ENCODE measurements around the gene APOBEC3G. TPM values are rescaled to one million over a fixed set of nuclear protein-coding genes. Genes with fewer than 3 reads are reported as not detected.

Gene APOBEC3G
- total and polyA plus RNA-seq, 7 donors: 3.0 to 21.4 (median 11.1) TPM

DNA sequence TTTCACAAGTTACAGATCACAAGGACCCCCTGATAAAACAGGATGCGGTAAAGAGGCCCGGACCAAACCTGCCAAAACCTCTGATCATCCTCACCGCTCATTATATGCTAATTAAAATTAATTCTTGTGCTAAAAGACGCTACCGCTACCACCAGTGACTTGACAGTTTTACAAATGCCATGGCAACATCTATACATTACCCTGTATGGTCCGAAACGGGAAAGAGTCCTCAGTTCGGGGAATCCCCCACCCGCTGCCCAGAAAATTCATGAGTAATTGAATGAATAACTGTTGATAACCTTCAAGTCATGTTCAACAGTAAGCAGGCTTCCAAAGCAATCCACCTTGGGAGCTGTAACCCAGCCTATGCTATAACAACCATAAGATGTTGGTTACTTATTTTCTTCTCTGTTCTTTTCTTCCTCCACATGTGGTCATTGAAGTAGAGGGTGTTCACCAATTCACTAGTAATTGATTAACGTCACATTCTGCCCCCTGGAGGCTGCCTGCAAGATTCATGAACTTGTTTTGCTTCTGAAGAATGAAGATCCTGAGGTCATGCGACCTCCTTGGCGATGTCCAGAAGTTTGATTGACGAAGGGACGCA lies 40.6 kb downstream of the APOBEC3G start:
- Histone ChIP-seq H3K36me3 (no peaks in the 10 kb centered on the region), H3K9me3 (no peaks in the 10 kb centered on the region), H3K27me3 (peaks cover 0 to 29% (median 0%) of the 10 kb centered on the region in 3 donors), H3K27ac (no peak overlapping the region), H3K4me3 (no peak overlapping the region), H3K4me1 (no peaks in the 10 kb centered on the region)
- no peak for TF ChIP-seq POLR2A (IDR thresholded peaks at IDR 0.05)
- TF ChIP-seq, protein P1, sequence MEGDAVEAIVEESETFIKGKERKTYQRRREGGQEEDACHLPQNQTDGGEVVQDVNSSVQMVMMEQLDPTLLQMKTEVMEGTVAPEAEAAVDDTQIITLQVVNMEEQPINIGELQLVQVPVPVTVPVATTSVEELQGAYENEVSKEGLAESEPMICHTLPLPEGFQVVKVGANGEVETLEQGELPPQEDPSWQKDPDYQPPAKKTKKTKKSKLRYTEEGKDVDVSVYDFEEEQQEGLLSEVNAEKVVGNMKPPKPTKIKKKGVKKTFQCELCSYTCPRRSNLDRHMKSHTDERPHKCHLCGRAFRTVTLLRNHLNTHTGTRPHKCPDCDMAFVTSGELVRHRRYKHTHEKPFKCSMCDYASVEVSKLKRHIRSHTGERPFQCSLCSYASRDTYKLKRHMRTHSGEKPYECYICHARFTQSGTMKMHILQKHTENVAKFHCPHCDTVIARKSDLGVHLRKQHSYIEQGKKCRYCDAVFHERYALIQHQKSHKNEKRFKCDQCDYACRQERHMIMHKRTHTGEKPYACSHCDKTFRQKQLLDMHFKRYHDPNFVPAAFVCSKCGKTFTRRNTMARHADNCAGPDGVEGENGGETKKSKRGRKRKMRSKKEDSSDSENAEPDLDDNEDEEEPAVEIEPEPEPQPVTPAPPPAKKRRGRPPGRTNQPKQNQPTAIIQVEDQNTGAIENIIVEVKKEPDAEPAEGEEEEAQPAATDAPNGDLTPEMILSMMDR (IDR thresholded peaks at IDR 0.05): peak in 1 of 4 experiments; percentile 9
- TF ChIP-seq EP300 (IDR thresholded peaks at IDR 0.05): no peak
- no peak for TF ChIP-seq POLR2AphosphoS5 (IDR thresholded peaks at IDR 0.05)
- DNase-seq: peak; percentile 56
- intact Hi-C loops (cut with DNase I): no loop called here
- WGBS, 2 donors: 38 to 51% methylated on average over 14 of the region's 14 CpGs

DNA sequence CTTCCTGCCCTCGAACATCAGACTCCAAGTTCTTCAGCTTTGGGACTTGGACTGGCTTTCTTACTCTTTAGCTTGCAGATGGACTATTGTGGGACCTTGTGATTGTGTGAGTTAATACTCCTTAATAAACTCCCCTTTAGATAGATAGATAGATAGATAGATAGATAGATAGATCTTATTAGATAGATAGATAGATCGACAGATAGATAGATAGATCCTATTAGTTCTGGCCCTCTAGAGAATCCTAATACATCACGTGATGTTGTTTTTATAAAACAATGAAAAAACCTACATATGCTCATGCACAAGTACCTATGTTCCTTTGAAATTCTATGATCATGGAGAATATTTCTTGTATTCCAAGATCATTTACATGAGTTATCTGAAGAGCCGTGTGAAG lies 43.9 kb downstream of the APOBEC3G start:
- Histone ChIP-seq H3K4me1 (peaks cover 0 to 8% (median 4%) of the 10 kb centered on the region in 4 donors), H3K4me3 (no peak overlapping the region), H3K27me3 (peaks cover 0 to 8% (median 0%) of the 10 kb centered on the region in 3 donors), H3K9me3 (no peaks in the 10 kb centered on the region), H3K27ac (no peak overlapping the region), H3K36me3 (no peaks in the 10 kb centered on the region)
- TF ChIP-seq POLR2A (IDR thresholded peaks at IDR 0.05) (no peak), POLR2AphosphoS5 (IDR thresholded peaks at IDR 0.05) (no peak), EP300 (IDR thresholded peaks at IDR 0.05) (no peak)
- TF ChIP-seq, protein P1 (IDR thresholded peaks at IDR 0.05): no peak
- intact Hi-C loops (cut with DNase I): loop anchor here (5.0 kb wide), 1 partner anchor 114 kb away; no protein-coding TSS in a partner anchor
- 85 to 93% methylated on average over 4 of the region's 4 CpGs for WGBS, 2 donors
- no peak for DNase-seq

DNA sequence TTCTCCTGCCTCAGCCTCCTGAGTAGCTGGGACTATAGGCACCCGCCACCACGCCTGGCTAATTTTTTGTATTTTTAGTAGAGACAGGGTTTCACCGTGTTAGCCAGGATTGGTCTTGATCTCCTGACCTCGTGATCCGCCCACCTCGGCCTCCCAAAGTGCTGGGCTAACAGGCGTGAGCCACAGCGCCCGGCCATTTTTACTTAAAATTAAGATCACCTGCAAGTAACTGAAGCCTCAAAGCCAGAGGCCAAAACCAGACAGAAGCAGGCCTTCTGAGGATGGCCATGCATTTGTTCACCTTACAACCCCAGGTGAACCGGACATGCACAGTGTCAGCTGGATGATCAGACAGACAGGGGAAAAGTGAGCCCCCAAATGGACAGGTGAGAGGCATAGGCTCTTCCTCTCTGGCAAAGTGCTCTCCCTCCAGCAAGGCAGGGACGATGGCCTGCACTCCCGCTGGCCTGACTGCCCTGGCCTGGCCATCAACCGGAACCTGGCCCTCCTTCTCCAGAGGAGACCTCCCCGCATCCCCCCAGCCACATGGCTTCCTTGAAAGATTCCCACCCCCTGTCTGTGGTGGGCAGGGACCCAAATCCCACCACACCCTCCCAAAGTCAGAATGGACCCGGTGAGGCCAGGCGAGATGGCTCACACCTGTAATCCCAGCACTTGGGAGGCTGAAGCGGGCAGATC lies 45.8 kb downstream of the APOBEC3G start:
- no peak overlapping the region for H3K4me3 ChIP-seq
- 94 to 96% methylated on average over 17 of the region's 17 CpGs for WGBS, 2 donors
- no peak overlapping the region for H3K27ac ChIP-seq
- no peaks in the 10 kb centered on the region for H3K36me3 ChIP-seq
- peak; percentile 58 for DNase-seq
- no peaks in the 10 kb centered on the region for H3K27me3 ChIP-seq
- intact Hi-C loops (cut with DNase I): loop anchor here (5.0 kb wide), 1 partner anchor 116 kb away; no protein-coding TSS in a partner anchor
- TF ChIP-seq, protein P1 (IDR thresholded peaks at IDR 0.05): no peak
- TF ChIP-seq POLR2AphosphoS5 (IDR thresholded peaks at IDR 0.05) (no peak), POLR2A (IDR thresholded peaks at IDR 0.05) (no peak), EP300 (IDR thresholded peaks at IDR 0.05) (no peak)
- H3K9me3 ChIP-seq: no peaks in the 10 kb centered on the region
- H3K4me1 ChIP-seq: peaks cover 0 to 8% (median 4%) of the 10 kb centered on the region in 4 donors

DNA sequence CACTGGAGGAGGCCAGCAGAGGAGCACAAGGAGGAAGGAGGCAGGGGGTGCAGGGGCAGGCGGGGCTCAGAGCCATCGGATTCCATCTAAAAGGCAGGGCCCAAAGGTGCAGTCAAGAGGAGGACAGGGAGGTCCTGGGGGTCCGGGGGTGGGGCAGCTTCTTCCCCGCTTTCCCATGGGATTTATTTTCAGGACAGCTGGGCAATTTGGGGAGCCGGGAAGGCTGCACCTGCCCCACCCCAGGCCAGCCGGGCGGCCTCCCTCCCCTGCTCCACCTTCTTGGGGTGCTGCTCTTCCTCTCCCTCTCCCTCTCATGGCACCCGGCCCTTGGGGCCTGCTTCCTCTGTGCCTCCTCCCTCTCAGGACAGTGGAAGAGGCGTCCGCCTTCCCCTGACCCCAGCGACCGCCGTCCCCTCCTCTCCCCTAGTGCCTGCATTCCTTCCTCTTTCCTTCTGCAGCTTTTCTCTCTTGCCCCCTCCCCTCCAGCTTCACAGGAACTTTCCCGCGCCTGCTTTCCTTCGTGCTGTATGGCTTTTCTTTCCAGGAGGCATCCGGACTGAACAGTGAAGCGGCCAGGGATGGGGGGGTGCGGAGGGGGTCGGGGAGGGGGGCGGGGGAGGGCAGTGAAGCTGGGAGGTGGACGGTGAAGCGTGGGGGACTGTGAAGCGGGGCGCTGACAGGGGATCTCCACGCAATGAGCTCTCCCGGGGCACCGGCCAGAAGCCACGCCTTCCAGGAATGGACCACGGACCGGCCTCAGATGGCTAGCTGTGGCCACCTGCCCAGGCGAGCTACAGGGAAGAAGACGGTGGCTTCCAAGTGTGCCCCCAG lies 46.9 kb downstream of the APOBEC3G start:
- 39 to 52% methylated on average over 33 of the region's 33 CpGs for WGBS, 2 donors
- TF ChIP-seq EP300 (IDR thresholded peaks at IDR 0.05) (no peak), POLR2A (IDR thresholded peaks at IDR 0.05) (no peak), POLR2AphosphoS5 (IDR thresholded peaks at IDR 0.05) (no peak)
- TF ChIP-seq, protein P1 (IDR thresholded peaks at IDR 0.05): no peak
- intact Hi-C loops (cut with DNase I): loop anchor here (5.0 kb wide), 1 partner anchor 117 kb away; no protein-coding TSS in a partner anchor
- H3K4me3 ChIP-seq: no peak overlapping the region
- no peaks in the 10 kb centered on the region for H3K36me3 ChIP-seq
- no peaks in the 10 kb centered on the region for H3K27me3 ChIP-seq
- no peaks in the 10 kb centered on the region for H3K9me3 ChIP-seq
- H3K4me1 ChIP-seq: peaks cover 0 to 8% (median 4%) of the 10 kb centered on the region in 4 donors
- DNase-seq: peak; percentile 66
- H3K27ac ChIP-seq: no peak overlapping the region
